Measurements from ENCODE around the gene GP1BA. TPM values are rescaled to one million over a fixed set of nuclear protein-coding genes. Genes with fewer than 3 reads are reported as not detected.

GP1BA gene
- total RNA-seq, 1 experiment from 2014 or later = 0.15 TPM

DNA sequence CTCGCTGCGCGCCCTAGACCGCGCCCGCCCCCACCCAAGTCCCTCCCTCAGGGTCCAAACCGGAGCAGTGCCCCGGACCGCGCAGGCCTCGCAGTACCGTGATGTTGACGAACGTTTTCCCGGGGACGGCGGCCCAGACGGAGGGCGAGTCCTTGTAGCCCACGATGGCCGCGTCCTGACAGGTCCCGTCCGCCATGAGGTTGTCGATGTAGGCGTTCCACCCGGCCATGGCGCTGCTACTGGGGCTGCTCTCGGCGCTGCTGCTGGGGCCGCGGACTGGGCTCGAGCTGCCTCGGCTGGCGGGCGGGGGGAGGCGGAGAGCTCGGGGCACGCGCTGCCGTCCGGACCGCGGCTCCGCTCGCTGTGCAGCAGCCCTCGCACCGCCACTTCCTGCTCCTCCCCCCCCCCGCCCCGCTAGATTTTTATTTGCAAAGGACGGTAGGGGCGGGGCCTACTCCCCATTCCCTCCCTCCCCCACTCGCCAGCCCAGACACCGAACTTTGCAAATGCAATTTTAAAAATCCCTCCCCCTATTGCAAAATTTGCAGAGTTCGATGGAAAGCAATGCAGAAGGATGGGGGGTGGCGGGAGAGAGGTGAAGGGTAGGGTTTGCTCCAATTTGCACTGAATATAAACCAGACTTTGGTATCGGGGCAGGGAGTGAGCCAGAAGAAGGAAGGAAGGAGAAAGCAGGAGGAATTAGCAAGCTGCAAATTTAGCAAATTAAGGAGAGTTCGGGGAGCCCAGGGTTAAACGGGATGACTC lies 16.3 kb downstream of the GP1BA start, which contains the start of gene PFN1:
Gene PFN1 (minus strand): TSS at position 365 of the 765 bp plus-strand sequence. CDS start 136 bp downstream, at position 229.
- Histone ChIP-seq H3K36me3 (ENCODE audit: control insufficient read depth, insufficient read depth, low read length) (peaks cover 6% of the 10 kb centered on the region), H3K4me1 (ENCODE audit: control insufficient read depth, insufficient read depth, low read length) (peaks cover 35% of the 10 kb centered on the region), H3K4me3 (ENCODE audit: low read depth in 2 of 2, low read length in 2 of 2) (peak within 1 kb of the TSS; percentile 83 to 85), H3K27ac (ENCODE audit: low read length) (peak within 1 kb of the TSS; percentile 94), H3K9me3 (ENCODE audit: control insufficient read depth, insufficient read depth, low read depth, low read length) (no peaks in the 10 kb centered on the region), H3K27me3 (ENCODE audit: control insufficient read depth, insufficient read depth, low read length) (no peaks in the 10 kb centered on the region)
- peak; percentile 40 for ATAC-seq
- POLR2A ChIA-PET = interaction anchor here (0.6 to 1.1 kb wide), 3 partner anchors 19 to 1000 kb away, joined by 4 to 11 read pairs (median 8); partner anchors contain the start of gene SPAG7
- CTCF ChIA-PET = no interaction called here
- BruUV-seq (replicated peaks) = no TSS peak
- in situ Hi-C loops (cut with HindIII; ENCODE audit: low pct_unique_long_range_greater_than_20kb, low sequenced_read_pairs) = no loop called here
- TF ChIP-seq POLR2AphosphoS5 (IDR thresholded peaks at IDR 0.05; ENCODE audit: low read depth, low read length) (peak; percentile 70), SIN3A (IDR thresholded peaks at IDR 0.05; ENCODE audit: borderline replicate concordance, insufficient read depth, low read depth, low read length) (0 out of 2 replicates have a peak, but pooled peaks have one; percentile 80), TCF7L2 (IDR thresholded peaks at IDR 0.05; ENCODE audit: low read depth, low read length) (no peak)
- TF ChIP-seq, protein P1, sequence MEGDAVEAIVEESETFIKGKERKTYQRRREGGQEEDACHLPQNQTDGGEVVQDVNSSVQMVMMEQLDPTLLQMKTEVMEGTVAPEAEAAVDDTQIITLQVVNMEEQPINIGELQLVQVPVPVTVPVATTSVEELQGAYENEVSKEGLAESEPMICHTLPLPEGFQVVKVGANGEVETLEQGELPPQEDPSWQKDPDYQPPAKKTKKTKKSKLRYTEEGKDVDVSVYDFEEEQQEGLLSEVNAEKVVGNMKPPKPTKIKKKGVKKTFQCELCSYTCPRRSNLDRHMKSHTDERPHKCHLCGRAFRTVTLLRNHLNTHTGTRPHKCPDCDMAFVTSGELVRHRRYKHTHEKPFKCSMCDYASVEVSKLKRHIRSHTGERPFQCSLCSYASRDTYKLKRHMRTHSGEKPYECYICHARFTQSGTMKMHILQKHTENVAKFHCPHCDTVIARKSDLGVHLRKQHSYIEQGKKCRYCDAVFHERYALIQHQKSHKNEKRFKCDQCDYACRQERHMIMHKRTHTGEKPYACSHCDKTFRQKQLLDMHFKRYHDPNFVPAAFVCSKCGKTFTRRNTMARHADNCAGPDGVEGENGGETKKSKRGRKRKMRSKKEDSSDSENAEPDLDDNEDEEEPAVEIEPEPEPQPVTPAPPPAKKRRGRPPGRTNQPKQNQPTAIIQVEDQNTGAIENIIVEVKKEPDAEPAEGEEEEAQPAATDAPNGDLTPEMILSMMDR (IDR thresholded peaks at IDR 0.05) = no peak
- TF ChIP-seq, protein P2, sequence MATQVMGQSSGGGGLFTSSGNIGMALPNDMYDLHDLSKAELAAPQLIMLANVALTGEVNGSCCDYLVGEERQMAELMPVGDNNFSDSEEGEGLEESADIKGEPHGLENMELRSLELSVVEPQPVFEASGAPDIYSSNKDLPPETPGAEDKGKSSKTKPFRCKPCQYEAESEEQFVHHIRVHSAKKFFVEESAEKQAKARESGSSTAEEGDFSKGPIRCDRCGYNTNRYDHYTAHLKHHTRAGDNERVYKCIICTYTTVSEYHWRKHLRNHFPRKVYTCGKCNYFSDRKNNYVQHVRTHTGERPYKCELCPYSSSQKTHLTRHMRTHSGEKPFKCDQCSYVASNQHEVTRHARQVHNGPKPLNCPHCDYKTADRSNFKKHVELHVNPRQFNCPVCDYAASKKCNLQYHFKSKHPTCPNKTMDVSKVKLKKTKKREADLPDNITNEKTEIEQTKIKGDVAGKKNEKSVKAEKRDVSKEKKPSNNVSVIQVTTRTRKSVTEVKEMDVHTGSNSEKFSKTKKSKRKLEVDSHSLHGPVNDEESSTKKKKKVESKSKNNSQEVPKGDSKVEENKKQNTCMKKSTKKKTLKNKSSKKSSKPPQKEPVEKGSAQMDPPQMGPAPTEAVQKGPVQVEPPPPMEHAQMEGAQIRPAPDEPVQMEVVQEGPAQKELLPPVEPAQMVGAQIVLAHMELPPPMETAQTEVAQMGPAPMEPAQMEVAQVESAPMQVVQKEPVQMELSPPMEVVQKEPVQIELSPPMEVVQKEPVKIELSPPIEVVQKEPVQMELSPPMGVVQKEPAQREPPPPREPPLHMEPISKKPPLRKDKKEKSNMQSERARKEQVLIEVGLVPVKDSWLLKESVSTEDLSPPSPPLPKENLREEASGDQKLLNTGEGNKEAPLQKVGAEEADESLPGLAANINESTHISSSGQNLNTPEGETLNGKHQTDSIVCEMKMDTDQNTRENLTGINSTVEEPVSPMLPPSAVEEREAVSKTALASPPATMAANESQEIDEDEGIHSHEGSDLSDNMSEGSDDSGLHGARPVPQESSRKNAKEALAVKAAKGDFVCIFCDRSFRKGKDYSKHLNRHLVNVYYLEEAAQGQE (IDR thresholded peaks at IDR 0.05; ENCODE audit: insufficient read depth in 1 of 2, low read depth in 2 of 2, low read length in 1 of 2) = 0 out of 4 replicates have a peak, but pooled peaks of 1 of the 2 experiments have one; percentile 10
- intact Hi-C loops (cut with micrococcal nuclease; ENCODE audit: unreplicated experiment) = no loop called here
- DNase-seq (ENCODE audit: low read depth, low spot score) = no peak

DNA sequence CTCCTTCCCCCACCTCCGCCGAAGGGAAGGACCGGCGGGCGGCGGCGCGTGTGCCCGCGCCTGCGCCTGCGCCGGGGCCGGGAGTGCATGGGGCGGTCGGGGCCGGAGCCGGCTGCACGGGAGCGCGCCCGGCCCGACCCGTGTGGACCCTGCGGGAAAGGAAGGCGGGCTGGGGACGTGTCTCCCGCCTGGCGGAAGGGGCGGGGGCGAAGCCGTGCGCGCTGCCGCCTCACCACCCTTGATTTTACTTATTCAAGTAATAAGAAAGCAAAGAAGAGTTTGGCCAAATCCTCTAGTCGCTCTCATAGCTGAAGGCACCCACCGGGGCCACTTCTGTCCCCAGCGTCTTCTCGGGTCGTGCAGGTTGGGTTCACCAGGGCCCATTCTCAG lies 16.8 kb downstream of the GP1BA start:
- ATAC-seq = peak; percentile 67
- Histone ChIP-seq H3K27me3 (ENCODE audit: control insufficient read depth, insufficient read depth, low read length) (no peaks in the 10 kb centered on the region), H3K4me1 (ENCODE audit: control insufficient read depth, insufficient read depth, low read length) (peaks cover 35% of the 10 kb centered on the region), H3K4me3 (ENCODE audit: low read depth in 2 of 2, low read length in 2 of 2) (peak overlapping the region; percentile 83 to 85), H3K9me3 (ENCODE audit: control insufficient read depth, insufficient read depth, low read depth, low read length) (no peaks in the 10 kb centered on the region), H3K27ac (ENCODE audit: low read length) (peak overlapping the region; percentile 93), H3K36me3 (ENCODE audit: control insufficient read depth, insufficient read depth, low read length) (peaks cover 6% of the 10 kb centered on the region)
- ChIA-PET CTCF (no interaction called here), POLR2A (interaction anchor here (0.7 to 1.1 kb wide), 2 partner anchors 18 to 38 kb away, joined by 3 to 4 read pairs; partner anchors contain the start of gene SPAG7)
- TF ChIP-seq, protein P2 (IDR thresholded peaks at IDR 0.05; ENCODE audit: insufficient read depth in 1 of 2, low read depth in 2 of 2, low read length in 1 of 2) = no peak
- TF ChIP-seq SIN3A (IDR thresholded peaks at IDR 0.05; ENCODE audit: borderline replicate concordance, insufficient read depth, low read depth, low read length) (no peak), POLR2AphosphoS5 (IDR thresholded peaks at IDR 0.05; ENCODE audit: low read depth, low read length) (peak; percentile 30; the same call in 1 of the 2 replicates), TCF7L2 (IDR thresholded peaks at IDR 0.05; ENCODE audit: low read depth, low read length) (no peak)
- TF ChIP-seq, protein P1 (IDR thresholded peaks at IDR 0.05) = no peak
- BruUV-seq (replicated peaks) = no TSS peak
- no peak for DNase-seq (ENCODE audit: low read depth, low spot score)
- in situ Hi-C loops (cut with HindIII; ENCODE audit: low pct_unique_long_range_greater_than_20kb, low sequenced_read_pairs) (no loop called here), intact Hi-C loops (cut with micrococcal nuclease; ENCODE audit: unreplicated experiment) (no loop called here)
